Measurements from ENCODE around the gene GPRASP1. TPM values are rescaled to one million over a fixed set of nuclear protein-coding genes. Genes with fewer than 3 reads are reported as not detected.

Gene GPRASP1
- polyA plus RNA-seq, 2 of the 4 experiments (the other 2 are of a cell fraction): 0.50 to 0.87 TPM

DNA sequence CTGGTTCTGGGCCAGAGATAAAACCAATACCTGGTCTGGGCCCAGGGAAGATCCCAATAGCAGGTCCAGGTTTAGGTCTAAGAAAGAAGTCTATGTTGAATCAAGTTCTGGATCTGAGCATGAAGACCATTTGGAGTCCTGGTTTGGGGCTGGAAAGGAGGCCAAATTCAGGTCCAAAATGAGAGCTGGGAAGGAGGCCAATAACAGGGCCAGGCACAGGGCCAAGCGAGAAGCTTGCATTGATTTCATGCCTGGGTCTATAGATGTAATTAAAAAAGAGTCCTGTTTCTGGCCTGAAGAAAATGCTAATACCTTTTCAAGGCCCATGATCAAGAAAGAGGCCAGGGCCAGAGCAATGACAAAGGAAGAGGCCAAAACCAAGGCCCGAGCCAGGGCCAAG is 3.4 kb downstream of the GPRASP1 start (continued):
- TF ChIP-seq GATA3 (IDR thresholded peaks at IDR 0.05; ENCODE audit: borderline replicate concordance) (no peak), HEYL (CRISPR knock-in tag; IDR thresholded peaks at IDR 0.05) (no peak), POLR2AphosphoS2 (conservative IDR thresholded peaks at IDR 0.05; ENCODE audit: low read length) (no peak), CBX2 (IDR thresholded peaks at IDR 0.05; ENCODE audit: borderline replicate concordance, low read depth) (no peak)
- TF ChIP-seq, protein P1, sequence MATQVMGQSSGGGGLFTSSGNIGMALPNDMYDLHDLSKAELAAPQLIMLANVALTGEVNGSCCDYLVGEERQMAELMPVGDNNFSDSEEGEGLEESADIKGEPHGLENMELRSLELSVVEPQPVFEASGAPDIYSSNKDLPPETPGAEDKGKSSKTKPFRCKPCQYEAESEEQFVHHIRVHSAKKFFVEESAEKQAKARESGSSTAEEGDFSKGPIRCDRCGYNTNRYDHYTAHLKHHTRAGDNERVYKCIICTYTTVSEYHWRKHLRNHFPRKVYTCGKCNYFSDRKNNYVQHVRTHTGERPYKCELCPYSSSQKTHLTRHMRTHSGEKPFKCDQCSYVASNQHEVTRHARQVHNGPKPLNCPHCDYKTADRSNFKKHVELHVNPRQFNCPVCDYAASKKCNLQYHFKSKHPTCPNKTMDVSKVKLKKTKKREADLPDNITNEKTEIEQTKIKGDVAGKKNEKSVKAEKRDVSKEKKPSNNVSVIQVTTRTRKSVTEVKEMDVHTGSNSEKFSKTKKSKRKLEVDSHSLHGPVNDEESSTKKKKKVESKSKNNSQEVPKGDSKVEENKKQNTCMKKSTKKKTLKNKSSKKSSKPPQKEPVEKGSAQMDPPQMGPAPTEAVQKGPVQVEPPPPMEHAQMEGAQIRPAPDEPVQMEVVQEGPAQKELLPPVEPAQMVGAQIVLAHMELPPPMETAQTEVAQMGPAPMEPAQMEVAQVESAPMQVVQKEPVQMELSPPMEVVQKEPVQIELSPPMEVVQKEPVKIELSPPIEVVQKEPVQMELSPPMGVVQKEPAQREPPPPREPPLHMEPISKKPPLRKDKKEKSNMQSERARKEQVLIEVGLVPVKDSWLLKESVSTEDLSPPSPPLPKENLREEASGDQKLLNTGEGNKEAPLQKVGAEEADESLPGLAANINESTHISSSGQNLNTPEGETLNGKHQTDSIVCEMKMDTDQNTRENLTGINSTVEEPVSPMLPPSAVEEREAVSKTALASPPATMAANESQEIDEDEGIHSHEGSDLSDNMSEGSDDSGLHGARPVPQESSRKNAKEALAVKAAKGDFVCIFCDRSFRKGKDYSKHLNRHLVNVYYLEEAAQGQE (IDR thresholded peaks at IDR 0.05): no peak

DNA sequence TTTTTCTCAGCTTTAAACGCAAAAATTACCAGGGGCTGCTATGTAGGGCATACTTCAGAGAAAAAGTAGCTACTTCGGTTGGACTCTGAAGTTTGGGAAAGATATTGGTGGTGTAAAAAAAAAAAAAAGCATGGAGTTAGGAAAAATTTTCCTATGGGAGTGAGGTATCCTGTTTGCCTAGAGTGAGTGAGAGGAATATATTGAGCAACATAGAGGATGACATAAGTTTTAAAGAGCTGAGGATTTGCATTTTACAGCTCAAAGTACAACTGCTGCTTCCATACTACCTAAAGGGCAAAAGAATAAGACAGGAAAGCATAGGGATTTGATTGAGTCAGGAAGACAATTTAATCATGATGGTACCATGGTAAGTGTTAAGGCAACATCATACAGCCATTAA is 7.3 kb downstream of the GPRASP1 start:
- ATAC-seq (no peak), FAIRE-seq (no peak), DNase-seq (ENCODE audit: low read depth in 1 of 2, low spot score in 1 of 2) (no peak)
- no peaks in the 10 kb centered on the region for H3K9me3 ChIP-seq
- POLR2A ChIA-PET: interaction anchor here (1.1 kb wide), 1 partner anchor 59 kb away, joined by 3 read pairs; the partner anchor contains the start of gene ARMCX5
- H3K4me2 ChIP-seq: peak overlapping the region; percentile 90; the same call in 2 of the 3 replicates
- no peak overlapping the region for H3K4me3 ChIP-seq
- CTCF ChIA-PET: no interaction called here
- no peak overlapping the region for H3K27ac ChIP-seq
- no peak for TF ChIP-seq KDM5A (IDR thresholded peaks at IDR 0.05)
- TF ChIP-seq BHLHE40 (IDR thresholded peaks at IDR 0.05; ENCODE audit: low read depth, low read length): no peak
- no peak for TF ChIP-seq HOXA7 (CRISPR knock-in tag; IDR thresholded peaks at IDR 0.05)
- no peak for TF ChIP-seq ZSCAN20 (CRISPR knock-in tag; IDR thresholded peaks at IDR 0.05)
- TF ChIP-seq, protein P2, sequence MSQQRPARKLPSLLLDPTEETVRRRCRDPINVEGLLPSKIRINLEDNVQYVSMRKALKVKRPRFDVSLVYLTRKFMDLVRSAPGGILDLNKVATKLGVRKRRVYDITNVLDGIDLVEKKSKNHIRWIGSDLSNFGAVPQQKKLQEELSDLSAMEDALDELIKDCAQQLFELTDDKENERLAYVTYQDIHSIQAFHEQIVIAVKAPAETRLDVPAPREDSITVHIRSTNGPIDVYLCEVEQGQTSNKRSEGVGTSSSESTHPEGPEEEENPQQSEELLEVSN (IDR thresholded peaks at IDR 0.05; ENCODE audit: borderline replicate concordance, low read depth): no peak
- TF ChIP-seq, protein P3, sequence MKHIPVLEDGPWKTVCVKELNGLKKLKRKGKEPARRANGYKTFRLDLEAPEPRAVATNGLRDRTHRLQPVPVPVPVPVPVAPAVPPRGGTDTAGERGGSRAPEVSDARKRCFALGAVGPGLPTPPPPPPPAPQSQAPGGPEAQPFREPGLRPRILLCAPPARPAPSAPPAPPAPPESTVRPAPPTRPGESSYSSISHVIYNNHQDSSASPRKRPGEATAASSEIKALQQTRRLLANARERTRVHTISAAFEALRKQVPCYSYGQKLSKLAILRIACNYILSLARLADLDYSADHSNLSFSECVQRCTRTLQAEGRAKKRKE (CRISPR knock-in tag; IDR thresholded peaks at IDR 0.05; ENCODE audit: low read depth): no peak
- TF ChIP-seq, protein P1 (IDR thresholded peaks at IDR 0.05): no peak
- TF ChIP-seq, protein P4, sequence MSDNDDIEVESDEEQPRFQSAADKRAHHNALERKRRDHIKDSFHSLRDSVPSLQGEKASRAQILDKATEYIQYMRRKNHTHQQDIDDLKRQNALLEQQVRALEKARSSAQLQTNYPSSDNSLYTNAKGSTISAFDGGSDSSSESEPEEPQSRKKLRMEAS (IDR thresholded peaks at IDR 0.05): no peak
- TF ChIP-seq, protein P5, sequence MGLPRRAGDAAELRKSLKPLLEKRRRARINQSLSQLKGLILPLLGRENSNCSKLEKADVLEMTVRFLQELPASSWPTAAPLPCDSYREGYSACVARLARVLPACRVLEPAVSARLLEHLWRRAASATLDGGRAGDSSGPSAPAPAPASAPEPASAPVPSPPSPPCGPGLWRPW (IDR thresholded peaks at IDR 0.05): no peak
- TF ChIP-seq CHD4 (IDR thresholded peaks at IDR 0.05; ENCODE audit: borderline replicate concordance): no peak
- TF ChIP-seq NFE2L2 (conservative IDR thresholded peaks at IDR 0.05; ENCODE audit: low read length): no peak
- WGBS (ENCODE audit: missing lambda C conversion rate): 84% methylated on average over 2 of the region's 2 CpGs
- H3K4me1 ChIP-seq: 0 out of 3 replicates have a peak, but pooled peaks cover 7% of the 10 kb centered on the region
